Measurements from ENCODE around the gene EFCAB13. TPM values are rescaled to one million over a fixed set of nuclear protein-coding genes. Genes with fewer than 3 reads are reported as not detected.

The EFCAB13 gene
- total RNA-seq, 2 experiments from 2014 or later: 12.6 to 13.5 TPM

GRCh38 chr17:47311420-47311819 is 12.3 kb upstream of the EFCAB13 start:
- no peaks in the 10 kb centered on the region for H3K9me3 Mint-ChIP-seq
- Histone ChIP-seq H3K9me3 (ENCODE audit: control insufficient read depth in 1 of 2, insufficient read depth in 1 of 2, low read length in 2 of 2) (no peaks in the 10 kb centered on the region), H3K4me3 (ENCODE audit: low read length) (no peak overlapping the region), H3K27ac (ENCODE audit: low read depth in 1 of 2, low read length in 2 of 2) (no peak overlapping the region), H3K36me3 (ENCODE audit: insufficient read depth, low read length) (no peaks in the 10 kb centered on the region), H3K27me3 (ENCODE audit: control insufficient read depth in 1 of 2, insufficient read depth in 2 of 2, low read length in 2 of 2) (no peaks in the 10 kb centered on the region), H3K4me1 (ENCODE audit: insufficient read depth, low read length) (no peaks in the 10 kb centered on the region)
- H3K4me3 Mint-ChIP-seq: no peak overlapping the region
- no peaks in the 10 kb centered on the region for H3K36me3 Mint-ChIP-seq (ENCODE audit: low read depth)
- ChIA-PET CTCF (no interaction called here), POLR2A (no interaction called here)
- DNase-seq (no peak), ATAC-seq (ENCODE audit: poor library complexity) (no peak)
- no peaks in the 10 kb centered on the region for H3K27me3 Mint-ChIP-seq
- intact Hi-C loops (cut with DNase I, micrococcal nuclease): no loop called here
- TF ChIP-seq, protein P1, sequence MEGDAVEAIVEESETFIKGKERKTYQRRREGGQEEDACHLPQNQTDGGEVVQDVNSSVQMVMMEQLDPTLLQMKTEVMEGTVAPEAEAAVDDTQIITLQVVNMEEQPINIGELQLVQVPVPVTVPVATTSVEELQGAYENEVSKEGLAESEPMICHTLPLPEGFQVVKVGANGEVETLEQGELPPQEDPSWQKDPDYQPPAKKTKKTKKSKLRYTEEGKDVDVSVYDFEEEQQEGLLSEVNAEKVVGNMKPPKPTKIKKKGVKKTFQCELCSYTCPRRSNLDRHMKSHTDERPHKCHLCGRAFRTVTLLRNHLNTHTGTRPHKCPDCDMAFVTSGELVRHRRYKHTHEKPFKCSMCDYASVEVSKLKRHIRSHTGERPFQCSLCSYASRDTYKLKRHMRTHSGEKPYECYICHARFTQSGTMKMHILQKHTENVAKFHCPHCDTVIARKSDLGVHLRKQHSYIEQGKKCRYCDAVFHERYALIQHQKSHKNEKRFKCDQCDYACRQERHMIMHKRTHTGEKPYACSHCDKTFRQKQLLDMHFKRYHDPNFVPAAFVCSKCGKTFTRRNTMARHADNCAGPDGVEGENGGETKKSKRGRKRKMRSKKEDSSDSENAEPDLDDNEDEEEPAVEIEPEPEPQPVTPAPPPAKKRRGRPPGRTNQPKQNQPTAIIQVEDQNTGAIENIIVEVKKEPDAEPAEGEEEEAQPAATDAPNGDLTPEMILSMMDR (IDR thresholded peaks at IDR 0.05): no peak
- H3K27ac Mint-ChIP-seq: no peak overlapping the region
- H3K4me1 Mint-ChIP-seq (ENCODE audit: low read depth): no peaks in the 10 kb centered on the region

DNA sequence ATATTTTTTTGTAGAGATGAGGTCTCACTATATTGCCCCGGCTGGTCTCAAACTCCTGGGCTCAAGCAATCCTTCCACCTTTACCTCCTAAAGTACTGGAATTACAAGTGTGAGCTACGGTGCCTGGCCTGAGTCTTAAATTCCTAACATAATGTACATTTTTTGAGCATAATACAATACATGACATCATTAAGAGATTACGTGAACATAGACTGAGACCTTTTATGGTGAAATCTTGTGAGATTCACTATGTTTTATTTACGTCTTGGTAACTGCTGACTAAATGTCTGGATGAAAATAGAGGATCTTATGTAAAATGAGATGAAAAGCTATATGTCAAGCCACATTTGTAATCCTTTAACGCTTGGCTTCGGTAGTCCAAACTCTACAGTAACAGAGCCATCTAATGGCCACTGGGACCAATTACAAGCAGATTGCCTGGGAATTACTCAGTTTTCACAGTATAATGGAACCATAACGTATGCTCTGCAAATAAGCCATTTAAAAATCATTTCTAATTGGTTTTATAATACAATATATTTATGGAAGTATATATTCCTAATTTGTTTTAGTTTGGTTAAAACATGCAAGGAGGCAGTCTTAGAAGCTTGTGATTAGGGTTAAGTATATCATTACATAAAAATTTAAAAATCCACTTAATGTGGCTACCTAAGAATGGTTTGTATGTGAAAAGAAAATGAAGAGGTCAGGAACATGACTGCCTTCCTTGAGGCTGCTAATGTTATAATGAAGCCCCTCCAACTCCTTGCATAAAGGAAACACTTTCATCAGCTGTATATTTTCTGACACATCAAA is 8.1 kb upstream of the EFCAB13 start:
- TF ChIP-seq, protein P1 (IDR thresholded peaks at IDR 0.05): peak; percentile 65
- intact Hi-C loops (cut with DNase I, micrococcal nuclease): loop anchor here (1.0 to 2.0 kb wide), 2 partner anchors 85 to 86 kb away; no protein-coding TSS in a partner anchor
- no peaks in the 10 kb centered on the region for H3K36me3 Mint-ChIP-seq (ENCODE audit: low read depth)
- no peaks in the 10 kb centered on the region for H3K36me3 ChIP-seq (ENCODE audit: insufficient read depth, low read length)
- DNase-seq: peak in 7 of 14 experiments; percentile 10 to 74 (median 43)
- H3K4me1 ChIP-seq (ENCODE audit: insufficient read depth, low read length): no peaks in the 10 kb centered on the region
- H3K4me1 Mint-ChIP-seq (ENCODE audit: low read depth): no peaks in the 10 kb centered on the region
- no peak overlapping the region for H3K4me3 Mint-ChIP-seq
- no peak overlapping the region for H3K4me3 ChIP-seq (ENCODE audit: low read length)
- peak; percentile 75 for ATAC-seq (ENCODE audit: poor library complexity)
- no peak overlapping the region for H3K27ac ChIP-seq (ENCODE audit: low read depth in 1 of 2, low read length in 2 of 2)
- no peaks in the 10 kb centered on the region for H3K9me3 ChIP-seq (ENCODE audit: control insufficient read depth in 1 of 2, insufficient read depth in 1 of 2, low read length in 2 of 2)
- H3K27me3 Mint-ChIP-seq: no peaks in the 10 kb centered on the region
- ChIA-PET POLR2A (interaction anchor here (0.9 to 1.1 kb wide), 2 partner anchors 9 to 215 kb away, joined by 3 to 6 read pairs; partner anchors contain the start of gene EFCAB13), CTCF (interaction anchor here (0.8 to 1.7 kb wide), 8 partner anchors 8 to 127 kb away, joined by 3 to 6 read pairs (median 3); partner anchors contain the start of genes CDC27 and EFCAB13)
- H3K9me3 Mint-ChIP-seq: no peaks in the 10 kb centered on the region
- H3K27ac Mint-ChIP-seq: no peak overlapping the region
- no peaks in the 10 kb centered on the region for H3K27me3 ChIP-seq (ENCODE audit: control insufficient read depth in 1 of 2, insufficient read depth in 2 of 2, low read length in 2 of 2)

DNA sequence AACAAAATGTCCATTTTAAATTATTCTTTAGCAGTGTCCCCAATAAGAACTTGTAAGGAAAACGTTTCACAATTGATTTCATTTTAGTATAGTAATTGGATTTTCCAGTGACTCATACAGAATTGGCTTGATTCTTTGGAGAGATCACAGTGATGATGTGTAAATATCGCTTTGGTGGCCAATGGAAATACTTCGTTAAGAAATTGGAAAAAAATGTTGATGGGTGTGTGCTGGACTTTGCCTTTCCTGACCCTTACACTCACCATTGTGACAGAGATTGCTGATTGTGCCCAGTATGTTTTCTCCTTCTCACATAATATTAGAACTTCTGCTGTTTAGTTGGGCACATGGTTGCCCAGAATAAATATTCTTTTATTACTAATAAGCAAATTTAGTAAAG is 7.4 kb upstream of the EFCAB13 start:
- POLR2A ChIA-PET: interaction anchor here (0.6 kb wide), 1 partner anchor 457 kb away, joined by 3 read pairs; no protein-coding TSS in a partner anchor
- H3K27me3 Mint-ChIP-seq: no peaks in the 10 kb centered on the region
- intact Hi-C loops (cut with DNase I, micrococcal nuclease): no loop called here

More for the DNA sequence above, 7.4 kb upstream of the EFCAB13 start:
- DNase-seq (no peak), ATAC-seq (ENCODE audit: poor library complexity) (no peak)
- CTCF ChIA-PET: interaction anchor here (0.9 to 1.3 kb wide), 2 partner anchors 8 to 127 kb away, joined by 3 to 6 read pairs; partner anchors contain the start of genes CDC27 and EFCAB13
- Histone ChIP-seq H3K27me3 (ENCODE audit: control insufficient read depth in 1 of 2, insufficient read depth in 2 of 2, low read length in 2 of 2) (no peaks in the 10 kb centered on the region), H3K36me3 (ENCODE audit: insufficient read depth, low read length) (no peaks in the 10 kb centered on the region), H3K4me1 (ENCODE audit: insufficient read depth, low read length) (no peaks in the 10 kb centered on the region), H3K4me3 (ENCODE audit: low read length) (no peak overlapping the region), H3K9me3 (ENCODE audit: control insufficient read depth in 1 of 2, insufficient read depth in 1 of 2, low read length in 2 of 2) (no peaks in the 10 kb centered on the region), H3K27ac (ENCODE audit: low read depth in 1 of 2, low read length in 2 of 2) (no peak overlapping the region)
- H3K4me3 Mint-ChIP-seq: no peak overlapping the region
- no peaks in the 10 kb centered on the region for H3K36me3 Mint-ChIP-seq (ENCODE audit: low read depth)
- no peaks in the 10 kb centered on the region for H3K4me1 Mint-ChIP-seq (ENCODE audit: low read depth)
- TF ChIP-seq, protein P1 (IDR thresholded peaks at IDR 0.05): no peak
- no peak overlapping the region for H3K27ac Mint-ChIP-seq
- H3K9me3 Mint-ChIP-seq: no peaks in the 10 kb centered on the region

All from CD4-positive, alpha-beta T cell (primary cell).